Keratinocyte (primary cell): ENCODE results near the gene SFMBT2. TPM values are rescaled to one million over a fixed set of nuclear protein-coding genes. Genes with fewer than 3 reads are reported as not detected.

Source experiments
- DNase-seq: peaks from one replicate; pipeline ENCODE4 v3.0.0-alpha.2; 2011; ENCODE audit warnings: low read depth, missing footprints, low spot score
- FAIRE-seq: peaks from 2 replicates; lab custom pipeline; 2011; peaks lifted over from hg19 to GRCh38; lab: Jason Lieb, UNC
- H2AFZ ChIP-seq: 2 replicates; pipeline ENCODE4 v1.6.0; 2012; ENCODE audit warnings: low read length, control low read depth, inconsistent platforms; ENCODE audit not compliant: control insufficient read depth
- H3K27ac ChIP-seq: 2 replicates; pipeline ENCODE4 v1.5.1; 2011; ENCODE audit warnings: low read length; ENCODE audit not compliant: control insufficient read depth, insufficient read depth
- H3K27me3 ChIP-seq: 3 replicates; pipeline ENCODE4 v1.6.0; 2011; ENCODE audit warnings: low read length; ENCODE audit not compliant: control insufficient read depth, insufficient read depth; ENCODE audit errors: extremely low read depth
- H3K36me3 ChIP-seq, 2 experiments: 2 replicates in 1 of 2; 3 replicates in 1 of 2; pipeline ENCODE4 v1.5.1; 2011; ENCODE audit warnings: low read length in 2 of 2, mild to moderate bottlenecking in 1 of 2; ENCODE audit not compliant: control insufficient read depth in 2 of 2, insufficient read depth in 2 of 2; ENCODE audit errors: extremely low read depth in 1 of 2
- H3K4me1 ChIP-seq: 3 replicates; pipeline ENCODE4 v1.5.1; 2011; ENCODE audit warnings: low read length; ENCODE audit not compliant: control insufficient read depth, insufficient read depth; ENCODE audit errors: extremely low read depth
- H3K4me2 ChIP-seq: 3 replicates; pipeline ENCODE4 v1.6.0; 2011; ENCODE audit warnings: low read depth, low read length; ENCODE audit not compliant: control insufficient read depth, insufficient read depth; ENCODE audit errors: extremely low read depth
- H3K4me3 ChIP-seq, 3 experiments: fragments of 200-600 bp in 1 of 3; sonication (generic) in 1 of 3; 2 replicates in 2 of 3; 3 replicates in 1 of 3; pipeline ENCODE4 v1.5.1; 2011 to 2016; ENCODE audit warnings: low read length in 3 of 3, mild to moderate bottlenecking in 3 of 3, control low read depth in 2 of 3, inconsistent platforms in 1 of 3, low read depth in 1 of 3, mixed read lengths in 1 of 3, mixed run types in 1 of 3, moderate library complexity in 1 of 3; ENCODE audit not compliant: control insufficient read depth in 2 of 3, insufficient read depth in 2 of 3; ENCODE audit errors: extremely low read depth in 1 of 3
- H3K79me2 ChIP-seq: 2 replicates; pipeline ENCODE4 v1.6.0; 2012; ENCODE audit warnings: low read length; ENCODE audit not compliant: control insufficient read depth, insufficient read depth
- H3K9ac ChIP-seq: 3 replicates; pipeline ENCODE4 v1.6.0; 2011; ENCODE audit warnings: low read length; ENCODE audit not compliant: control insufficient read depth, insufficient read depth; ENCODE audit errors: extremely low read depth
- H3K9me1 ChIP-seq: 3 replicates; pipeline ENCODE4 v1.6.0; 2011; ENCODE audit warnings: low read length; ENCODE audit not compliant: control insufficient read depth, insufficient read depth; ENCODE audit errors: extremely low read depth
- H3K9me3 ChIP-seq: 2 replicates; pipeline ENCODE4 v1.5.1; 2012; ENCODE audit warnings: low read depth, low read length; ENCODE audit not compliant: control insufficient read depth
- H4K20me1 ChIP-seq: 3 replicates; pipeline ENCODE4 v1.6.0; 2011; ENCODE audit warnings: low read length; ENCODE audit not compliant: control insufficient read depth, insufficient read depth; ENCODE audit errors: extremely low read depth
- CTCF ChIP-seq, 3 experiments: IDR thresholded peaks in 1 of 3; conservative IDR thresholded peaks in 1 of 3; optimal IDR thresholded peaks in 1 of 3; 2 replicates in 2 of 3; 3 replicates in 1 of 3; pipeline versions ENCODE3 to v1.5.1; 2011; ENCODE audit warnings: low read length in 3 of 3, mild to moderate bottlenecking in 3 of 3, moderate library complexity in 2 of 3, control low read depth in 1 of 3, inconsistent platforms in 1 of 3; ENCODE audit not compliant: insufficient read depth in 2 of 3; ENCODE audit errors: extremely low read depth in 1 of 3
- EZH2 ChIP-seq: IDR thresholded peaks from one replicate; pipeline ENCODE4 v1.6.1; 2012; ENCODE audit warnings: inconsistent platforms, mild to moderate bottlenecking, low read length, moderate library complexity
- dilution Hi-C: fragments of 300-500 bp; cut with MboI; formaldehyde crosslinking; loops from one replicate; pipeline ENCODE4 v1.7.0; 2020; ENCODE audit warnings: low sequenced_read_pairs; ENCODE audit not compliant: extremely low pct_ligation_motif_present
- polyA plus RNA-seq, 5 experiments: library from polyadenylated mRNA; depleted of rRNA in 3 of 5; stranded (reverse) in 3 of 5; stranded (forward) in 1 of 5; unstranded in 1 of 5; fragments of >200 nt; gene quantifications; 1 replicate in 1 of 5; 2 replicates in 3 of 5; 3 replicates in 1 of 5; pipeline versions ENCODE4 v1.2.1 to v1.2.3, GENCODE V29; 2011 to 2012; ENCODE audit warnings: missing spikeins in 2 of 5, low read depth in 1 of 5, low replicate concordance in 1 of 5

SFMBT2 gene
- polyA plus RNA-seq, 1 donor (not counting 4 experiments of a cell fraction or from before 2014, with no cell fraction given) = 0.71 TPM

GRCh38 chr10:7370511-7370910, 40.3 kb downstream of the SFMBT2 start:
- Histone ChIP-seq H3K9ac (no peak overlapping the region), H3K27me3 (no peaks in the 10 kb centered on the region), H3K27ac (no peak overlapping the region), H3K9me1 (no peaks in the 10 kb centered on the region), H3K36me3 (no peaks in the 10 kb centered on the region), H4K20me1 (no peaks in the 10 kb centered on the region), H2AFZ (no peak overlapping the region), H3K4me2 (no peak overlapping the region), H3K4me3 (no peak overlapping the region), H3K79me2 (no peaks in the 10 kb centered on the region), H3K4me1 (no peaks in the 10 kb centered on the region), H3K9me3 (no peaks in the 10 kb centered on the region)
- TF ChIP-seq EZH2 (no peak), CTCF (optimal IDR thresholded peaks at IDR 0.05 in 1 of 3, IDR thresholded peaks at IDR 0.05 in 1 of 3, conservative IDR thresholded peaks at IDR 0.05 in 1 of 3; ENCODE audit: extremely low read depth in 1 of 3, insufficient read depth in 2 of 3, low read length in 3 of 3) (no peak)
- no peak for DNase-seq
- FAIRE-seq = no peak
- dilution Hi-C loops = no loop called here

DNA sequence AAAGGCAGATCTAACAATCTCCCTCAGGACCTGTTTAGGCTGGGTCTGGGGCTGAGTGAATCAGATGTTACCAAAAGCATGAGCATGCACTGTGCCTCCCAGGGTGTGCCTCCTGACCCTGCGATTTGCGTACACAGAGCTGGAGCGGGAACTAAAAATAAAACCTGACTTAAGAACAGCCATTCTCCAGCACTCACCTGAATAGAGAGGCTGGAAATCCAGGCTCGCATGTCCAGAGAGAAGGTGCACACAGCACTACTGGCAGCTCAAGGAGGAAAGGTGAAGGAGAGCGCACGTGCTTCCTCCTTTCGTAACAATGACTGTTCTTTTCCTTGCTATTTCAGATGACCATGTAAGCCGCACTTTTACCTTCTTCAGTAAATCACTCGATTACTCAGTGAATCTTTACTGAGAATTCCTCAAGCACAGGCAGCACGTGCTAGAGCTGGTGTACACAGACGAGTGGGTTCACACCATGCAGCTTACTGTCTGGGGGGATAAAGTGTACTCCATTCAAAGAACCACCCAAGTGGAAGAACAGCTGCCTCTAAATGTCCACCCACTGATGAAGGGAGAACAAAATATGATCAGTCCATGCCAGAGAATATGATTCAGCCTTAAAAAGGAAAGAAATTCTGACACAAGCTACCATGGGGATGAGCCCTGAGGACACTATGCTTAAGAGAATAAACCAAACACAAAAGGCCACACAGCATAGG, 45.6 kb downstream of the SFMBT2 start:
- H3K27me3 ChIP-seq = no peaks in the 10 kb centered on the region
- dilution Hi-C loops = no loop called here
- H3K9me1 ChIP-seq = no peaks in the 10 kb centered on the region
- H3K36me3 ChIP-seq = no peaks in the 10 kb centered on the region
- no peak overlapping the region for H3K9ac ChIP-seq
- no peak for FAIRE-seq
- no peak overlapping the region for H3K4me2 ChIP-seq
- no peak for TF ChIP-seq EZH2
- TF ChIP-seq CTCF (optimal IDR thresholded peaks at IDR 0.05 in 1 of 3, IDR thresholded peaks at IDR 0.05 in 1 of 3, conservative IDR thresholded peaks at IDR 0.05 in 1 of 3; ENCODE audit: extremely low read depth in 1 of 3, insufficient read depth in 2 of 3, low read length in 3 of 3) = no peak
- no peaks in the 10 kb centered on the region for H3K9me3 ChIP-seq
- no peaks in the 10 kb centered on the region for H3K79me2 ChIP-seq
- H2AFZ ChIP-seq = no peak overlapping the region
- no peak overlapping the region for H3K4me3 ChIP-seq
- DNase-seq = no peak
- H4K20me1 ChIP-seq = no peaks in the 10 kb centered on the region
- H3K27ac ChIP-seq = no peak overlapping the region
- H3K4me1 ChIP-seq = no peaks in the 10 kb centered on the region
